Neural progenitor cell (in vitro differentiated cells): ENCODE data around the gene BMPER. TPM values are rescaled to one million over a fixed set of nuclear protein-coding genes. Genes with fewer than 3 reads are reported as not detected.

Experiments used
- DNase-seq: peaks from one replicate; pipeline ENCODE4 v3.0.0-alpha.2; 2016; ENCODE audit warnings: low spot score
- H2AFZ ChIP-seq: fragments of 200-600 bp; sonication (generic); replicated peaks from 2 replicates; pipeline ENCODE4 v1.6.1; 2016; ENCODE audit warnings: antibody characterized with exemption
- H3F3A ChIP-seq: fragments of 200-600 bp; sonication (generic); 2 replicates; pipeline ENCODE4 v1.6.1; 2016; ENCODE audit warnings: antibody characterized with exemption, low read depth
- H3K27ac ChIP-seq: fragments of 200-600 bp; sonication (generic); 2 replicates; pipeline ENCODE4 v1.5.1; 2016; ENCODE audit warnings: mild to moderate bottlenecking
- H3K27me3 ChIP-seq: fragments of 200-600 bp; sonication (generic); 2 replicates; pipeline ENCODE4 v1.6.1; 2016; ENCODE audit warnings: mild to moderate bottlenecking, moderate library complexity
- H3K36me3 ChIP-seq: fragments of 200-600 bp; sonication (generic); 2 replicates; pipeline ENCODE4 v1.5.1; 2016
- H3K4me1 ChIP-seq: fragments of 200-600 bp; sonication (generic); 2 replicates; pipeline ENCODE4 v1.6.1; 2016; ENCODE audit warnings: mixed run types
- H3K4me2 ChIP-seq: fragments of 200-600 bp; sonication (generic); 2 replicates; pipeline ENCODE4 v1.6.1; 2016
- H3K4me3 ChIP-seq: fragments of 200-600 bp; sonication (generic); 2 replicates; pipeline ENCODE4 v1.5.1; 2016
- H3K79me2 ChIP-seq: fragments of 200-600 bp; sonication (generic); 2 replicates; pipeline ENCODE4 v1.6.1; 2016; ENCODE audit warnings: low read depth
- H3K9ac ChIP-seq: fragments of 200-600 bp; sonication (generic); 2 replicates; pipeline ENCODE4 v1.6.1; 2016
- H3K9me3 ChIP-seq: fragments of 200-600 bp; sonication (generic); 2 replicates; pipeline ENCODE4 v1.5.1; 2016; ENCODE audit warnings: low read depth
- H4K20me1 ChIP-seq: fragments of 200-600 bp; sonication (generic); 2 replicates; pipeline ENCODE4 v1.6.1; 2016; ENCODE audit warnings: low read depth
- H3K27ac Mint-ChIP-seq: 3 replicates; pipeline ENCODE4 v1.8.0; 2021; ENCODE audit warnings: mixed read lengths
- H3K27me3 Mint-ChIP-seq: 2 replicates; pipeline ENCODE4 v1.8.0; 2022; ENCODE audit warnings: low read depth, mild to moderate bottlenecking, inconsistent platforms, moderate library complexity, mixed read lengths; ENCODE audit not compliant: insufficient read depth
- H3K36me3 Mint-ChIP-seq: 3 replicates; pipeline ENCODE4 v1.8.0; 2021; ENCODE audit warnings: mixed read lengths
- H3K4me1 Mint-ChIP-seq: 3 replicates; pipeline ENCODE4 v1.8.0; 2021; ENCODE audit warnings: mixed read lengths
- H3K4me3 Mint-ChIP-seq: 3 replicates; pipeline ENCODE4 v1.8.0; 2021; ENCODE audit warnings: mild to moderate bottlenecking, moderate library complexity, mixed read lengths
- H3K9me3 Mint-ChIP-seq: 3 replicates; pipeline ENCODE4 v1.8.0; 2020; ENCODE audit warnings: mixed read lengths
- EZH2 ChIP-seq: fragments of 200-600 bp; sonication (generic); IDR thresholded peaks from 2 replicates; pipeline ENCODE4 v1.6.1; 2017; ENCODE audit warnings: antibody characterized with exemption, mild to moderate bottlenecking, moderate library complexity
- EZH2phosphoT487 ChIP-seq: fragments of 200-600 bp; sonication (generic); IDR thresholded peaks from 2 replicates; pipeline ENCODE4 v1.6.1; 2017; ENCODE audit warnings: antibody characterized with exemption
- total RNA-seq: library from RNA; depleted of rRNA; stranded (reverse); fragments of >200 nt; gene quantifications from 2 replicates; pipeline ENCODE4 v1.2.3, GENCODE V29; 2015; ENCODE audit warnings: low replicate concordance
- TF ChIP-seq, protein P1 (sequence below): fragments of 200-600 bp; sonication (generic); IDR thresholded peaks from 2 replicates; pipeline ENCODE4 v1.5.1; 2017; ENCODE audit warnings: antibody characterized with exemption, mild to moderate bottlenecking

Gene BMPER
- total RNA-seq, 1 donor from 2014 or later: 1.2 TPM

DNA sequence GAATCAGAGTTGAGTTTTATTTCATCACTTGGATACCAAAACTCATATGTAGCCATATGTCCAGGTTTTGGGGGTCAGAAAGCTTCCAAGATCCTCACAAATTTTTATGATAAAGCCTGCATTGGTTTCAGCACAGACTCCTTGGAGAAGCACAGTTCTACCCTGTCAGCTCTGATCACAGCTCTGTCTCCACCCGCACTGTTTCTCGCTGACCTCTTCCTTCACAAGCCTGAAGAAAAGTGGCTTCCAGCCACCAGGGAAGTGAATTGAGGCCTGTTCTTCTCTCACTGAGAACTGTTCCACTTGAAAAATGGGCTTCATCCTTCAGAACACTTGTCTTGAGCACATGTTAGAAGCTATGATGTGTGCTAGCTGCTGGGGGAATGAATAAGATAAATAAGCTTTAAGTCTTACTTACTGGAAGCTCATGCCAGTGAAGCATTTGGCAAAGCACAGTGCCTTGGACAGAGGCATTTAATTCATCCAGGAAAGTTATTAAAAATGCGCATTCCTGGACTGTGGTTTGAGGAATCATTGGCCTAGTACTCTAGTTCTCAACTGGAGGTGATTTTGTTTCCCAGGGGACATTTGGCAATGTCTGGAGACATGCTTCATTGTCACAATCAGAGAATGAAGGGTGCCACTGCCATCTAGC, 133.6 kb downstream of the BMPER start:
- H3K27me3 Mint-ChIP-seq: no peaks in the 10 kb centered on the region
- Histone ChIP-seq H3K36me3 (no peaks in the 10 kb centered on the region), H3K9me3 (no peaks in the 10 kb centered on the region), H3K27me3 (no peaks in the 10 kb centered on the region), H3K79me2 (no peaks in the 10 kb centered on the region), H3K4me1 (peaks cover 10% of the 10 kb centered on the region), H4K20me1 (no peaks in the 10 kb centered on the region), H3K27ac (no peak overlapping the region), H3K4me3 (no peak overlapping the region), H3K4me2 (no peak overlapping the region), H3F3A (no peaks in the 10 kb centered on the region), H3K9ac (no peak overlapping the region), H2AFZ (no peak overlapping the region)
- TF ChIP-seq EZH2 (no peak), EZH2phosphoT487 (no peak)
- TF ChIP-seq, protein P1, sequence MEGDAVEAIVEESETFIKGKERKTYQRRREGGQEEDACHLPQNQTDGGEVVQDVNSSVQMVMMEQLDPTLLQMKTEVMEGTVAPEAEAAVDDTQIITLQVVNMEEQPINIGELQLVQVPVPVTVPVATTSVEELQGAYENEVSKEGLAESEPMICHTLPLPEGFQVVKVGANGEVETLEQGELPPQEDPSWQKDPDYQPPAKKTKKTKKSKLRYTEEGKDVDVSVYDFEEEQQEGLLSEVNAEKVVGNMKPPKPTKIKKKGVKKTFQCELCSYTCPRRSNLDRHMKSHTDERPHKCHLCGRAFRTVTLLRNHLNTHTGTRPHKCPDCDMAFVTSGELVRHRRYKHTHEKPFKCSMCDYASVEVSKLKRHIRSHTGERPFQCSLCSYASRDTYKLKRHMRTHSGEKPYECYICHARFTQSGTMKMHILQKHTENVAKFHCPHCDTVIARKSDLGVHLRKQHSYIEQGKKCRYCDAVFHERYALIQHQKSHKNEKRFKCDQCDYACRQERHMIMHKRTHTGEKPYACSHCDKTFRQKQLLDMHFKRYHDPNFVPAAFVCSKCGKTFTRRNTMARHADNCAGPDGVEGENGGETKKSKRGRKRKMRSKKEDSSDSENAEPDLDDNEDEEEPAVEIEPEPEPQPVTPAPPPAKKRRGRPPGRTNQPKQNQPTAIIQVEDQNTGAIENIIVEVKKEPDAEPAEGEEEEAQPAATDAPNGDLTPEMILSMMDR: no peak
- H3K4me1 Mint-ChIP-seq: peaks cover 3% of the 10 kb centered on the region
- no peak overlapping the region for H3K4me3 Mint-ChIP-seq
- no peak overlapping the region for H3K27ac Mint-ChIP-seq
- DNase-seq: no peak
- H3K9me3 Mint-ChIP-seq: no peaks in the 10 kb centered on the region
- H3K36me3 Mint-ChIP-seq: no peaks in the 10 kb centered on the region

DNA sequence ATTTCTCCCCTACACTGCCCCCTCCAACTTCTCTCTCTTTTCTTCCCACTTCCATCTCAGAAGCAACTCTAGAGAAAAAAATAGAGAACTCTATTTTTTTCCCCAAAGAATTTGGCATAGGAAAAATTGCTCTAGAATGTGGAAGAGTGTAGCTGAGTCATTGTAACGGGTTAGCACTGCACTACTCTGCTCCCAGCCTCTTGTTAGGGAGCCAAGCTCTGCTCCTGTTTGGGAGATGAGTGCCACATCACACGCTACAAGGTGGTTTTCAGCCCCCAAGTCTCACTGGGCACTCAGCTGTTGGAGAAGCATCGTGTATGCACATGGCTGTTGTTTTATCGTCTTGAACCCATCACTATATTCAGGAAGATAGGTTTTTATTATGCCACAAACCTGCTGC, 136.4 kb downstream of the BMPER start:
- TF ChIP-seq EZH2phosphoT487 (no peak), EZH2 (no peak)
- TF ChIP-seq, protein P1: no peak
- peaks cover 5% of the 10 kb centered on the region for H3K4me1 Mint-ChIP-seq
- Histone ChIP-seq H3K4me2 (no peak overlapping the region), H3K27me3 (no peaks in the 10 kb centered on the region), H3K4me1 (peaks cover under 1% of the 10 kb centered on the region), H2AFZ (no peak overlapping the region), H3K36me3 (no peaks in the 10 kb centered on the region), H4K20me1 (no peaks in the 10 kb centered on the region), H3F3A (no peaks in the 10 kb centered on the region), H3K27ac (no peak overlapping the region), H3K4me3 (no peak overlapping the region), H3K9ac (no peak overlapping the region), H3K79me2 (no peaks in the 10 kb centered on the region), H3K9me3 (no peaks in the 10 kb centered on the region)
- DNase-seq: no peak
- H3K4me3 Mint-ChIP-seq: no peak overlapping the region
- H3K27ac Mint-ChIP-seq: no peak overlapping the region
- H3K27me3 Mint-ChIP-seq: peaks cover 2% of the 10 kb centered on the region
- H3K9me3 Mint-ChIP-seq: no peaks in the 10 kb centered on the region
- no peaks in the 10 kb centered on the region for H3K36me3 Mint-ChIP-seq

DNA sequence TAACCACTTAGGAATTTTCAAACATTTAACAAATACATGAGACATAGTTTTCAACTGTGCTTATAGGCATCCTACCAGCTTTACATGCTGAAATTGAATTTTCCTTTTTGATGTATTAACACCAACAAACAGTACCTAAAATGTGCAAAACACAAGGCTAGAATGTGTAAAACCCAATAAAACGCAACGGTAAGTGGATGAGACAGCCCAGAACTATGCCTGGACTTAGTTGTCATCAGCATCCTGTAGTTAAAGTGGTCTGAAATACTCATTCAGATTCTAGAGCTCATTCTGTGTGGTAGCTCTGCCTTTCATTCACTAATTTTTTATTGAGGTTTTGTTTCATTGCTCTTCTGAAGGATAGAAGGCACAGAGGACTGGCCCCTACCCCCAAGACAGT, 137.1 kb downstream of the BMPER start:
- Mint-ChIP-seq H3K27me3 (peaks cover 2% of the 10 kb centered on the region), H3K4me1 (peaks cover 5% of the 10 kb centered on the region), H3K36me3 (no peaks in the 10 kb centered on the region), H3K9me3 (no peaks in the 10 kb centered on the region), H3K27ac (no peak overlapping the region), H3K4me3 (no peak overlapping the region)
- Histone ChIP-seq H3K9ac (no peak overlapping the region), H3K27ac (no peak overlapping the region), H3K79me2 (no peaks in the 10 kb centered on the region), H3K36me3 (no peaks in the 10 kb centered on the region), H3F3A (no peaks in the 10 kb centered on the region), H3K9me3 (no peaks in the 10 kb centered on the region), H3K4me2 (no peak overlapping the region), H3K27me3 (no peaks in the 10 kb centered on the region), H3K4me3 (no peak overlapping the region), H3K4me1 (no peaks in the 10 kb centered on the region), H2AFZ (no peak overlapping the region), H4K20me1 (no peaks in the 10 kb centered on the region)
- no peak for DNase-seq
- TF ChIP-seq, protein P1: no peak
- no peak for TF ChIP-seq EZH2
- no peak for TF ChIP-seq EZH2phosphoT487
